ENCODE measurements around the gene SMKR1. TPM values are rescaled to one million over a fixed set of nuclear protein-coding genes. Genes with fewer than 3 reads are reported as not detected.
A peak's percentile ranks its signal among the peaks of the same experiment; 100 is the strongest.

Gene SMKR1
- polyA plus RNA-seq, 1 donor (not counting 4 experiments of a cell fraction or from before 2014, with no cell fraction given) = 0.76 TPM

DNA sequence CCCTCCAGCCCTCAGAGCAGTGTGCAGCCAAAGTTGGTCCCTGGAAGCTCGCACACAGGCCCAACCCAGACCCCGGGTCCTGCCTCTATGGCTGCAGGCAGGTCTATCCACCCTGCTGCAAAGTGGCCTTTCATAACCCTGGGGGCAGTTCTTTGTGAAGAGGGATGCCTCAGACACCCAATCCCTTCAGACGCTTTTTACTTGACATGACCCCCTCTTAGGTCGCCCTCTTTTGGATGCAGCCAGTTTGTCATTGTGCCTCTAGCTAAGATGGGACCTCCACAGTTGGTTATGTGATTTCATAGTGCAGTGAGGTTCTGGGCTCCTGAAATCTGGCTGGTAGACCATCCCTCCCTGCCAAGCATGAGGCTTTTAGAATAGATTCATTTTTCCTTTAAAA lies 27.3 kb downstream of the SMKR1 start:
- Histone ChIP-seq H3K79me2 (ENCODE audit: control insufficient read depth, insufficient read depth, low read length) (no peaks in the 10 kb centered on the region), H3K9ac (ENCODE audit: control insufficient read depth, extremely low read depth, insufficient read depth, low read length) (no peak overlapping the region), H3K9me1 (ENCODE audit: control insufficient read depth, extremely low read depth, insufficient read depth, low read length) (no peaks in the 10 kb centered on the region), H4K20me1 (ENCODE audit: control insufficient read depth, extremely low read depth, insufficient read depth, low read length) (no peaks in the 10 kb centered on the region), H3K9me3 (ENCODE audit: control insufficient read depth, low read depth, low read length) (no peaks in the 10 kb centered on the region), H3K4me2 (ENCODE audit: control insufficient read depth, extremely low read depth, insufficient read depth, low read depth, low read length) (no peak overlapping the region), H3K4me3 (ENCODE audit: control insufficient read depth in 2 of 3, extremely low read depth in 1 of 3, insufficient read depth in 2 of 3, low read depth in 1 of 3, low read length in 3 of 3) (no peak overlapping the region), H2AFZ (ENCODE audit: control insufficient read depth, low read length) (no peak overlapping the region), H3K27me3 (ENCODE audit: control insufficient read depth, extremely low read depth, insufficient read depth, low read length) (no peaks in the 10 kb centered on the region), H3K36me3 (ENCODE audit: control insufficient read depth in 2 of 2, extremely low read depth in 1 of 2, insufficient read depth in 2 of 2, low read length in 2 of 2) (no peaks in the 10 kb centered on the region), H3K4me1 (ENCODE audit: control insufficient read depth, extremely low read depth, insufficient read depth, low read length) (peaks cover 18% of the 10 kb centered on the region), H3K27ac (ENCODE audit: control insufficient read depth, insufficient read depth, low read length) (no peak overlapping the region)
- FAIRE-seq = no peak
- dilution Hi-C loops (cut with MboI; ENCODE audit: extremely low pct_ligation_motif_present, low sequenced_read_pairs) = no loop called here
- no peak for DNase-seq (ENCODE audit: low read depth, low spot score)
- no peak for TF ChIP-seq EZH2 (IDR thresholded peaks at IDR 0.05; ENCODE audit: low read length)
- TF ChIP-seq, protein P1, sequence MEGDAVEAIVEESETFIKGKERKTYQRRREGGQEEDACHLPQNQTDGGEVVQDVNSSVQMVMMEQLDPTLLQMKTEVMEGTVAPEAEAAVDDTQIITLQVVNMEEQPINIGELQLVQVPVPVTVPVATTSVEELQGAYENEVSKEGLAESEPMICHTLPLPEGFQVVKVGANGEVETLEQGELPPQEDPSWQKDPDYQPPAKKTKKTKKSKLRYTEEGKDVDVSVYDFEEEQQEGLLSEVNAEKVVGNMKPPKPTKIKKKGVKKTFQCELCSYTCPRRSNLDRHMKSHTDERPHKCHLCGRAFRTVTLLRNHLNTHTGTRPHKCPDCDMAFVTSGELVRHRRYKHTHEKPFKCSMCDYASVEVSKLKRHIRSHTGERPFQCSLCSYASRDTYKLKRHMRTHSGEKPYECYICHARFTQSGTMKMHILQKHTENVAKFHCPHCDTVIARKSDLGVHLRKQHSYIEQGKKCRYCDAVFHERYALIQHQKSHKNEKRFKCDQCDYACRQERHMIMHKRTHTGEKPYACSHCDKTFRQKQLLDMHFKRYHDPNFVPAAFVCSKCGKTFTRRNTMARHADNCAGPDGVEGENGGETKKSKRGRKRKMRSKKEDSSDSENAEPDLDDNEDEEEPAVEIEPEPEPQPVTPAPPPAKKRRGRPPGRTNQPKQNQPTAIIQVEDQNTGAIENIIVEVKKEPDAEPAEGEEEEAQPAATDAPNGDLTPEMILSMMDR (optimal IDR thresholded peaks at IDR 0.05 in 1 of 3, IDR thresholded peaks at IDR 0.05 in 1 of 3, conservative IDR thresholded peaks at IDR 0.05 in 1 of 3; ENCODE audit: extremely low read depth in 1 of 3, insufficient read depth in 2 of 3, low read length in 3 of 3) = no peak

GRCh38 chr7:129530795-129531391 lies 28.6 kb downstream of the SMKR1 start:
- Histone ChIP-seq H3K36me3 (ENCODE audit: control insufficient read depth in 2 of 2, extremely low read depth in 1 of 2, insufficient read depth in 2 of 2, low read length in 2 of 2) (no peaks in the 10 kb centered on the region), H3K27ac (ENCODE audit: control insufficient read depth, insufficient read depth, low read length) (peak overlapping the region; percentile 64), H3K27me3 (ENCODE audit: control insufficient read depth, extremely low read depth, insufficient read depth, low read length) (no peaks in the 10 kb centered on the region), H3K4me2 (ENCODE audit: control insufficient read depth, extremely low read depth, insufficient read depth, low read depth, low read length) (peak overlapping the region; percentile 63), H3K4me3 (ENCODE audit: control insufficient read depth in 2 of 3, extremely low read depth in 1 of 3, insufficient read depth in 2 of 3, low read depth in 1 of 3, low read length in 3 of 3) (no peak overlapping the region), H4K20me1 (ENCODE audit: control insufficient read depth, extremely low read depth, insufficient read depth, low read length) (no peaks in the 10 kb centered on the region), H3K9me1 (ENCODE audit: control insufficient read depth, extremely low read depth, insufficient read depth, low read length) (no peaks in the 10 kb centered on the region), H3K4me1 (ENCODE audit: control insufficient read depth, extremely low read depth, insufficient read depth, low read length) (peaks cover 18% of the 10 kb centered on the region), H2AFZ (ENCODE audit: control insufficient read depth, low read length) (no peak overlapping the region), H3K9ac (ENCODE audit: control insufficient read depth, extremely low read depth, insufficient read depth, low read length) (no peak overlapping the region), H3K79me2 (ENCODE audit: control insufficient read depth, insufficient read depth, low read length) (no peaks in the 10 kb centered on the region), H3K9me3 (ENCODE audit: control insufficient read depth, low read depth, low read length) (no peaks in the 10 kb centered on the region)
- DNase-seq (ENCODE audit: low read depth, low spot score) (peak; percentile 64), FAIRE-seq (peak; percentile 95)
- dilution Hi-C loops (cut with MboI; ENCODE audit: extremely low pct_ligation_motif_present, low sequenced_read_pairs) = no loop called here
- TF ChIP-seq EZH2 (IDR thresholded peaks at IDR 0.05; ENCODE audit: low read length) = no peak
- TF ChIP-seq, protein P1 (optimal IDR thresholded peaks at IDR 0.05 in 1 of 3, IDR thresholded peaks at IDR 0.05 in 1 of 3, conservative IDR thresholded peaks at IDR 0.05 in 1 of 3; ENCODE audit: extremely low read depth in 1 of 3, insufficient read depth in 2 of 3, low read length in 3 of 3) = no peak

All from keratinocyte (primary cell).